Activated CD4-positive, alpha-beta T cell treated with anti-CD3 and anti-CD28 coated beads, Interleukin-2, amount 50 U/mL, for 24 hours (primary cell): Measurements from ENCODE around the gene MTMR10.

Source experiments
- DNase-seq, 2 donors: peaks; one replicate each; pipeline ENCODE4 v3.0.0-alpha.2; 2020; ENCODE audit warnings: low read depth in 1 of 2, low spot score in 1 of 2

The MTMR10 gene

GRCh38 chr15:31014608-31014925 is 23.1 kb upstream of the MTMR10 start:
- DNase-seq = no peak

DNA sequence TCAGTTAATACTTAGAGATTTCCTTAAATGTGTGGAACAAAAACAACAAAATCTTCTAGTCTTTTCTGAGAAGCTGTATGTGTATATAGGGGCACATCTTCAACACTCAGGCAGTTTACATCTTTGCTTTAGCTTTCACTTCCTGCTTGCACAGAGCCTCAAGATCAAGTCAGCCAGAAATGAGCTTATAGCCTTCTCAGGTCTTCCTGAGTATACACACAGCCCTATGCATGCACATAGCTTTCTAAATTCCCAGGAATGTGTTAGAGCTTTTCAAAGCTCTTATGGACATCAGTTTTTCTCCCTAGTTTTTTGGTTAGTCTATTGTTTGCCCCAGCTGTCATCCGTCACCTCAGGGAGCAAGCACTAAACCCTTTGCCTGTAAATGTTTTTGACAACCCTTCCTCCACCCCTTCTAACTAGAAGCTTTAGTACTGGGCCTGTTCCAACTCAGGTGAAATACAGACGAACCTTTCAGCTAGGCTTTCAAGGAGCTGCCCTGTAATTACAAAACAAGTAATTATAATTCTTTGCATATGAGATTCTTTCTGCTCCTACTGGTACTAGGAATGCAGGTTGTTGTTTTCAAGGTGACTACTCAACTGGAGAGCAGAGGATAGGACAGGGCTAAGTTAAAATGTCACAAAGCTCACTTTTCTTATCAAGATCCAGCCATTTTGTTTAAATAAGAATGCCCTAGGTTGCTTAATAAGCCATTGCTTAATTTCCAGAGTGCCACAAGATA is 22.6 kb upstream of the MTMR10 start:
- DNase-seq = no peak

DNA sequence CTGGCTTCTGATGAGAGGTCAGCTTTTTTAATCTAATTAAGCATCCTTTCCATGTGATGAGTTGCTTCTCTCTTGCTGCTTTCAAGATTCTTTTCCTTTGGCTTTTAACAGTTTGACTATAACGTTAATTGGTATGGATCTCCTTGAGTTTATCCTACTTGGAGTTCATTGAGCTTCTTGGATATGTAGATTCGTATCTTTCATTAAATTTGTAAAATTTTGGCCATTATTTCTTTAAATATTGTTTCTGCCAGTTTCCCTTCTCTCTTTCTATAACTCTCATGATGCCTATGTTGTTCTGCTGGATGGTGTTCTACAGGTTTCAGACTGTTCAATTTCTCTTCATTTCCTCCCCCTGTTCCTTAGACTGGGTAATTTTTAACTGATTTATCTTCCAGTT is 21.0 kb upstream of the MTMR10 start:
- DNase-seq = no peak

DNA sequence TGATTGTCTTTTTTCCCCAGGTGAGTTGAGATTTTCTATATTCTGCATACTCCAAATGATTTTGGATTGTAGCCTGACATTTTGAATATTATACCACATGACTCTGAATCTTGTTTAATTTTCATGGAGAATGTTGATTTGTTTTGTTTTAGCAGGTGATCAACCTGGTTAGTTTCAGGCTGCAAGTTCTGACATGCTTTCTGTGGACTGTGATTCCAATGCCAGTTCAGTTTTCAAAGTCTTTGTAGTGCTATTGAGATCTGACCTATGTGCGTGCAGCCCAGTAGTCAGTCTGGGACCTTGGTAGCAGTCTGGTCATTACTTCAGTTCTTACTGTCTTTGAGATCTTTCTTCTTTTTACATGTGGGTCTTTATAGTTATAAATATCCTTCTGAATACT is 18.6 kb upstream of the MTMR10 start:
- DNase-seq = no peak

DNA sequence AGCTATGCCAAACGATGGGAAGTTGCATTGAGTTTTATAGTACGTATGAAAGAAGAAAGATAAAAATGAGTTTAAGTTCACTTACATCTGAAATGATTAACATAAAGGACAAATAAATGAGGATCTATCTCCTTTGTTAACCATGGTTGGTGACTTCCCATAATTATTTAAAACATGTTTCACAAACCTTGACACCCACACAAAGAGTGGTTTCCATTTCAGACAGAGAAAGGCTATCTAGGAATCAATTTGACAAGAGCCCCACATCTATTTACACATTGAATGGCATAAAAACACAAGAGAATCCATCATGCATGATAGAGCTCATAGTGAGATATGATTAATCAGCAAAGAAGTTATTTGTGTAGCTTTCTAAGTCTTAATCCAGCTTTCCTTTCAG is 14.2 kb upstream of the MTMR10 start:
- DNase-seq = no peak

DNA sequence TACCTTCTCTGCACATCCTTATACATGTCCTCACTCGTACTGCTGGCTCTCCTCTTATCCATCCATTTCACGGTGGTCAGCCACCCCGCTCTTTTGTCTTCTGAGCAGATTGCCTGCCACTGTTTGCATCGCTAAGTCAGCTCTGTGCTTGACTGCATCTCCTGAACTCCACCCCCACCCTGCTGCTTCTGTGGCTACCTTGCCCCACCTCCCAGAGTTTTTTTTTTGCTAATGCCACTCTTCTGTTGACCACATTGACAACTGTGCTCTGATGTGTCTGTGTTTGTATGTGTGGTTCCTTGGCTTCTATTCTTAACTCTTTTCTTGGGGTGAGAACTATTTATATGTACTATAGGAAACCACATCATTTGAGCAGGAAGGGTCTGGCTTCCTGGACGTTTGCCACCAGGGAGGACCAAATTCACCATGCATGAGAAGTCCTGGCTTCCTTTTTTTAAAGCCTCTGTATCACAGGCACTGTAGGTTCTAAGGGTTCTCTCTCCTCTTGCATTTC is 12.8 kb upstream of the MTMR10 start:
- no peak for DNase-seq

DNA sequence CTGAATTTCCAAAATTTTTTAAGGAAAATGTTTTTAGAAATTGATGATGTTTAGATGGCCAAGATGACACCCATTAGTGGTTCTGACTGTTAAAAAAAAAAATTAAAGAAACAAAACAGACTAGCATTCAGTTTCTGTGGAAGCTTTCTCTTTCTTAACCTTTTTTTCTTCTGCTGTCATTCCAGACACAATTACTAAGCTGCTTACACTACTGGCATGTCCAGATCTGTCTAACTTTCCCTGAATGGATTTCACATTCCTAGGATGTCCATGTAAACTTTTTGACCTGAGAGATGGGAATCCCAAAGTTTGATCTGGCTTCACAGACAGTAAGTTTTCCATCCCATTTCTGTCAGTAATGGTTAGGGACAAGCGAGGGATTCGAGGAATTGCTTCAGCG is 10.3 kb upstream of the MTMR10 start:
- DNase-seq = no peak

GRCh38 chr15:30999729-31000128 is 8.3 kb upstream of the MTMR10 start:
- DNase-seq = no peak

DNA sequence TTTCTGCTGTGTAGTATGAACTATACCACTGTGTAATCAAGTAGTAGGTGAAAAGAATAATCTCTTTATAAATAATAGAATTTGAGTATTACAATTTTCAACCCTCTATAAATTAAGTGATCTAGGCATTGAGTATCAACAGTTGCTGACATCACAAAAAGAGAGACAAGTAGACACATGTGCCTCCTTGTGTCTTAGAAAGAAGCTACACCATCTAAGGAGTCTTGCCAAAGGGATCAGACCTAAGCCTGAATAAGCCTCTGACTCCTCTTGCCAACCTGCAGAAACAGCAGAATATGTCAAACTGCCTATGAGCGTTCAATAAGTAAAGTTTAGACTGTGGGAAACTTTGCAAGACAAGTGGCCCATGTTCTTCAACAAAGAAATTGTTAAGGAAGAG is 5.8 kb upstream of the MTMR10 start:
- no peak for DNase-seq

DNA sequence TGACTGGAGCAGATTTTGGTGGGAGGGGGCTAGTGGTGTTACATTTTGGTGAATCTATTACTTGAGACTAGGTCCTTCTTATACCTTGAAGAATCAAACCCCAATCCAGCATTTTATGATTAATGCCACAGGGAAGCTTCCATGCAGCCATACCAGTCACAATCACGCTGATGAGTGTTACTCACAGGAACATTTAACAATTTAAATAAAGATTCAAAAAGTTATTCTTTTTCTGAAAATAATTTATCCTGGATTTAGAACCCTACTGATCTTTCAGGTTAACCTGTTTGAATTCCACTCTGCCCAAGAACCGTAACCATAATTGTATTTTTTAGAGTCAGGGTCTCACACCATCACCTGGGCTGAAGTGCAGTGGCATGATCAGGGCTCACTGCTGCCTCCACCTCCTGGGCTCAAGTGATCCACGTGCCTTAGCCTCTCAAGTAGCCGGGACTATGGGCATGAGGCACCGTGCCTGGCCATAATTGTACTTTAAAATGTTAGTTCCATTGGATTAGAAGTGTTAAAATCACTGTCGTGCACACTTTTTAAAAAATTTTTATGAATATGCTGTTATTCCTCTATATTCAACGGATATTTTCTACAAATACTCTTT is 929 bp upstream of the MTMR10 start:
- DNase-seq = no peak

DNA sequence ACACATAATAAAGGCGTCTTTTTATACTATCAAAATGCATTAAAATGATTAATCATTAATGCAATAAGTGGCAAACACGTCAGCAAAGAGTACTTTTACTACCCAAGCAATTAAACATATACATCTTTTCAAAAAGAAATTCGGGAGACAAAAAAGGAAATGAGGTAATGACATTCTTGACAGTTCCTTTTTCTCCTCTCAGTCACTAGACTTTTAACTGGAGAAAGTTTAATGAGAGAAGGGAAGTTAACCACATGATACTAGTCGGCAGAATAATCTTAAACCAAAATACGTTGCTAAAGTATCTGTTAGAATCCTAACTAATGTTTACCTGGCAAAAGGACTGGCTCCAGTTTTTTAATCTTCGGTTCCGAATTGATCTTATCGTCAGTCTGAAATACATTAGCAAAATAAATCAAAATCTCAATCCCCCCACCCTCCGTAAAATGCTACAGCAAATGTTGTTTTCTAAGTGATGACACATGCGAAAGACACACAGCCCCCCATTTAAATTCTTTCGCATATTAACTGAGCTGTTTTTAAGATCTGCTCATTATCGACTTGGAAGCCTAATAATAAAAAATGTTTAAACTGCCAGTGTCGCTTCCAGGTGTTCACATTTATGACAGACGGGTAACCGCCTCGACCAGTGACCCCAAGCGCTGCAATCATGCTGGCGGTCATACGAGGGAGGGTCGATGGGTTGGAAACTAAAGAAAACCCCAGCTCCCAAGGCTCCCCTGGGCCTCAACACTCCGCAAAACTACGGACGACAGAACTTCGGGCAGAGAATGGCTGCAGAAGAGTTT is 778 bp downstream of the MTMR10 start:
- no peak for DNase-seq

GRCh38 chr15:30990036-30990435 is 1.4 kb downstream of the MTMR10 start:
- DNase-seq = no peak

DNA sequence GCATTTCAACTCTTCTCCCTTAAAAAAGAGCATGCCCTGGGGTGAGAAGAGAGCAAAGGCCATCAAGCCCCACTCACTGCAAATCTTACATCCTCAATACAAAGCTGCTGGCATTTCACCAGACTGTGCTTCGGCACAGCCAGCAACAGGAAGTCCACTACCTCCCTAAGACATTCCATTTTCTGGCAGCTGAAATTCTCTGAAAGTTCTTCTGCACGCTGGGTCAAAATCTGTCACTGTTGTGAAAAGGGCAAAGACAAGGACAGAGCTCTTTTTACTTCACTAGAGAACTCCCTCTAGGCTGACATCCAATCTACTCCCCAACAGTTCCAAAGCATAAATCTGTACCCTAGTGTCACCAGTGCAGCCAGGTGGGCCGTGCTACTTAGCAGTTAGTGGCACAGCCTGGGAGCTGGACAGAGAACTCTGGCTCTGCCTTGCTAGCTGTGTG is 6.3 kb downstream of the MTMR10 start:
- no peak for DNase-seq

GRCh38 chr15:30984542-30984941 is 6.9 kb downstream of the MTMR10 start:
- DNase-seq = no peak

DNA sequence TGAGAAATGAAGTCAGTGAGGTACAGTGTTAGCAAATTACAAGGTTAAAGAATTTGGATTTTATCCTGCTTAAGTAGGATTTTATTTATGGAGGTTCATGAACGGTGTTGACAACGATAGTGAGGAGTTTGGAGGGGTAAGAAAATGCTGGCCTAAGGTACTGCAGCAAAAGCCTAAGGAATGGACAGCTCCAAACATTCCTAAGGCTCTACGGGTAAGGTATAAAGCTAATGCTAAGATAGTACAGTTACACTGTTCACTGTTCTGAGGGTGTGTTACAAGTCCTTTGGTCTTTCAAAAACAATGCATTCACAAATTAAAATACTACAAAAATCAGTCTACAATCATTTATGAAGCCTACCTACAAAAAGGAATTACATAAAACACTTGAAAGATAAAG is 7.3 kb downstream of the MTMR10 start:
- no peak for DNase-seq

GRCh38 chr15:30979457-30979856 is 12.0 kb downstream of the MTMR10 start:
- DNase-seq = no peak

DNA sequence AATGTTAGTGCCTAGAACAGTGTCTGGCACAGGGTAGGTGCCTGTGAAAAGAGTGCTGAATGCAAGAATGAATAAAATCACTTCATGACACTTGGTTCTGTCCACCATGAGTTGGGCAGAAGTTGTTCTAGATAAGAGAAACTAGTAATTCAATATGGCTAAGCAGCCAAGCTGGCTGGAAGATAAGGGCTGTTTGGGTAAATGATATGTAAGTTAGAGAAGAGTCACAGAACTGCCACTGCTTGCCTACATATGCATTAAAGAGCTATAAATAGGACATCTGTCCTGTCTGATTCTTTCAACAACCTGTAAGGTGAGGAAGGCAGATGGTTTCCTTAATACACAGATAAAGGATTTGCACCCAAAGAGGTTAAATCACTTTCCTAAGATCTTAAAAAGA is 13.1 kb downstream of the MTMR10 start:
- DNase-seq = no peak

GRCh38 chr15:30974112-30974511 is 17.3 kb downstream of the MTMR10 start:
- DNase-seq = no peak

DNA sequence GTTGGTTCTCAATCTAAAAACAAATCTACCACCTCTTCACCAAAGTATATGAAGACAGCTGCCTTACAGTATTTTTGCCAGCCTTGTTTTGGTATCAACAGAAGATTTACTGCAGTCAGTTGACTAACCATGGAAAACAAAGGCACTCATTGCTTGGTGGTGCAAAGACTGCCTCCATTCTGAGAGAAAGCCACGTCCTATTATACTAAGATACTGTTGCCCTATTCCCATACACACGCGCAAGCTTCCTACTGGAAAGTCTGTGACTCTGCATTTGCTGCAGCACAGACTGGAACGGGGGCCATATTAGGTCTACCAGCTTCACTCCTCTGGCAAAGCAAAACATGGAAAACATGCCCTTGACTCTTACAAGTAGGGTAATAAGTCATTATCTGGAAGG is 18.0 kb downstream of the MTMR10 start:
- DNase-seq = no peak

GRCh38 chr15:30969724-30970123 is 21.7 kb downstream of the MTMR10 start:
- no peak for DNase-seq

DNA sequence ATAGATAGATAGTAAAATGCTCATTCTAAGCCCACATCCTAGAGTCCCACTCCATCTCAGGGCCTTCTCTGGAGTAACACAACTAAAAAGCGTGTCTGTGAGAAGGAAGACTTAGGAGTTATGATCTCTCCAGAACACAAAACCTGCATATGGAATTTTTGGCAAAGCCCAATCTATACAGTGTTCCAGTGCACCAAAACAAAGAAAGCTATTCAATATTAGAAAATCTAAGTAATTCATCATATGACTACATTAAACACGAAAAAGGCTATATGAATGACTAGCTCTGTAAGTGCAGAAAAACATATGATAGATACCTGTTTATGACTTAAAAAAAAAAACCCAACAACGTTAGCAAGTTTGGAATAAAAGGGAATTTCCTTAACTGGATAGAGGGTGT is 27.7 kb downstream of the MTMR10 start:
- DNase-seq = no peak

DNA sequence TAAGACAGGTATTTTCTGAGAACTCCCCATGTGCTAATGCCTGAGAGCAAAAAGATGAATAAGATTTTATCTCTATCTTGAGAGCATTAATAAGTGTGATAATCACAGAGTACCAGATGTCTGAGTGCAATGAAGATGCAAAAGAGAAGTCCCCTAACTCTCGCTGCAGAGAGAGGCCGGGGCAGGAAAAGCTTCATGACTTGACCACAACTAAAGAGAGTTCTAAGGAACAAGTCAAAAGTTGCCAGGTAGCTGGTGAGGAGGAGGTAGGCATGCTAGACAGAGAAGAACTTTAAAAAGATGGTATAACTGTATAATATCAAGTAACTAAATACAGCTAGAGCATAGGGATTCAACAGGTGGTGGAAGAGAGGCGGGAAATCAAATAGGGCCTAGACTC is 28.8 kb downstream of the MTMR10 start:
- no peak for DNase-seq
